CD4-positive, alpha-beta T cell treated with Interleukin-17A for 1 hour (primary cell): ENCODE data around the gene MAN2A1.

ENCODE experiments used
- DNase-seq: peaks from one replicate; pipeline ENCODE4 v3.0.0-alpha.2; 2020

The MAN2A1 gene

GRCh38 chr5:109916481-109917153 lies 226.9 kb downstream of the MAN2A1 start:
- DNase-seq, result no peak
